K562 (cell line): ENCODE data around the gene LY6G6C. TPM values are rescaled to one million over a fixed set of nuclear protein-coding genes. Genes with fewer than 3 reads are reported as not detected.
A peak's percentile ranks its signal among the peaks of the same experiment; 100 is the strongest.

Source experiments
- ARID4B ChIP-seq: sonication (generic); formaldehyde crosslinking; IDR thresholded peaks from 2 replicates; pipeline ENCODE4 v1.8.0; 2022; ENCODE audit warnings: mild to moderate bottlenecking, missing genetic modification reagents
- CHD1 ChIP-seq: fragments of 200-600 bp; sonication (generic); IDR thresholded peaks from one replicate; pipeline ENCODE4 v1.6.1; 2012; ENCODE audit warnings: mild to moderate bottlenecking, moderate library complexity, low read length, inconsistent platforms
- DEAF1 ChIP-seq: fragments of 450-650 bp; formaldehyde crosslinking; IDR thresholded peaks from 2 replicates; pipeline ENCODE4 v1.4.0; 2020; ENCODE audit warnings: mild to moderate bottlenecking, moderate library complexity
- E2F3 ChIP-seq: fragments of 250-450 bp; sonication (Bioruptor Pico); IDR thresholded peaks from 2 replicates; pipeline ENCODE4 v1.4.0; 2020; ENCODE audit warnings: mild to moderate bottlenecking
- GABPB1 ChIP-seq: sonication (generic); formaldehyde crosslinking; IDR thresholded peaks from 2 replicates; pipeline ENCODE4 v1.8.0; 2022; ENCODE audit warnings: mild to moderate bottlenecking, missing genetic modification reagents
- KAT2B ChIP-seq: IDR thresholded peaks from one replicate; pipeline ENCODE4 v1.6.1; 2012; ENCODE audit warnings: low read depth, mild to moderate bottlenecking, control low read depth, inconsistent platforms, low read length, moderate library complexity
- KAT8 ChIP-seq: fragments of 450-650 bp; IDR thresholded peaks from 2 replicates; pipeline ENCODE4 v1.6.1; 2016; ENCODE audit warnings: low read depth, mild to moderate bottlenecking
- NKRF ChIP-seq: fragments of 450-650 bp; IDR thresholded peaks from 2 replicates; pipeline ENCODE4 v1.6.1; 2016; ENCODE audit warnings: borderline replicate concordance
- RBM15 ChIP-seq: fragments of 200-400 bp; formaldehyde crosslinking; IDR thresholded peaks from 2 replicates; pipeline ENCODE4 v1.6.1; 2018; ENCODE audit warnings: mild to moderate bottlenecking, low read length, moderate library complexity; ENCODE audit not compliant: insufficient read depth
- SAFB2 ChIP-seq: fragments of 200-400 bp; formaldehyde crosslinking; IDR thresholded peaks from 2 replicates; pipeline ENCODE4 v1.6.1; 2018; ENCODE audit warnings: borderline replicate concordance, low read length, low read depth, moderate library complexity; ENCODE audit not compliant: severe bottlenecking
- SOX6 ChIP-seq: fragments of 450-650 bp; IDR thresholded peaks from 2 replicates; pipeline ENCODE4 v1.6.1; 2014; ENCODE audit warnings: mild to moderate bottlenecking
- TAF7 ChIP-seq: fragments of 450-650 bp; IDR thresholded peaks from 2 replicates; pipeline ENCODE4 v1.6.1; 2016; ENCODE audit warnings: missing genetic modification characterization, missing compliant biosample characterization
- TEAD4 ChIP-seq, 2 experiments: sonication (generic) in 1 of 2; formaldehyde crosslinking in 1 of 2; IDR thresholded peaks; 2 replicates each; pipeline versions ENCODE4 v1.6.1 to v1.8.0; 2012 to 2022; ENCODE audit warnings: borderline replicate concordance in 1 of 2, inconsistent platforms in 1 of 2, low read length in 1 of 2, mild to moderate bottlenecking in 1 of 2, missing genetic modification reagents in 1 of 2
- XRCC5 ChIP-seq: fragments of 200-400 bp; formaldehyde crosslinking; IDR thresholded peaks from 2 replicates; pipeline ENCODE4 v1.6.1; 2017; ENCODE audit warnings: low read depth, mild to moderate bottlenecking, low read length
- ZBTB2 ChIP-seq: fragments of 450-650 bp; IDR thresholded peaks from 2 replicates; pipeline ENCODE4 v1.6.1; 2016; ENCODE audit warnings: antibody characterized with exemption
- ZC3H11A ChIP-seq: IDR thresholded peaks from 2 replicates; pipeline ENCODE4 v1.6.1; 2012; ENCODE audit warnings: low read depth, low read length, improper control_type of control experiment
- polyA plus RNA-seq, 8 experiments: library from polyadenylated mRNA; depleted of rRNA in 4 of 8; stranded (reverse) in 5 of 8; unstranded in 3 of 8; fragments of >200 nt; fragmentation: Nextera tagmentation in 2 of 8; fragmentation: Illumina TruSeq in 1 of 8; extraction: Ambion mirVana in 2 of 8; extraction: Trizol in 1 of 8; gene quantifications; 2 replicates each; pipeline versions ENCODE4 v1.2.1 to v1.2.3, GENCODE V29; 2011 to 2014; ENCODE audit warnings: inconsistent platforms in 1 of 8, missing spikeins in 1 of 8
- total RNA-seq, 7 experiments: library from RNA; depleted of rRNA in 6 of 7; stranded (reverse); fragments of >200 nt in 6 of 7; fragmentation: Illumina TruSeq in 2 of 7; extraction: Trizol in 2 of 7; gene quantifications; 2 replicates each; pipeline versions ENCODE4 v1.2.1 to v1.2.3, GENCODE V29; 2011 to 2021; ENCODE audit warnings: low replicate concordance in 1 of 7

LY6G6C gene
- total and polyA plus RNA-seq, 9 of the 15 experiments (the other 6 are each of a cell fraction or from before 2014, with no cell fraction given): 0.06 to 0.20 TPM; not detected in 7

GRCh38 chr6:31739639-31740396, 18.3 kb upstream of the LY6G6C start, which contains the start of gene MSH5 (continued):
- TF ChIP-seq DEAF1 (CRISPR knock-in tag): no peak
- peak; percentile 56; the same call in 1 of the 2 replicates for TF ChIP-seq TEAD4 (IDR thresholded peaks at IDR 0.05; ENCODE audit: low read length)
- peak; percentile 92; the same call in 1 of the 2 replicates for TF ChIP-seq TEAD4 (CRISPR knock-in tag; IDR thresholded peaks at IDR 0.05; ENCODE audit: borderline replicate concordance)
- peak; percentile 96 for TF ChIP-seq TAF7 (tag)
- peak; percentile 99 for TF ChIP-seq E2F3 (CRISPR knock-in tag)
- no peak for TF ChIP-seq RBM15
- TF ChIP-seq ZBTB2: peak; percentile 94
- TF ChIP-seq ZC3H11A: peak; percentile 77; the same call in 1 of the 2 replicates
- no peak for TF ChIP-seq KAT8
- TF ChIP-seq XRCC5: peak; percentile 79; the same call in 1 of the 2 replicates
- TF ChIP-seq SAFB2: no peak
- peak; percentile 99 for TF ChIP-seq ARID4B (CRISPR knock-in tag)
- no peak for TF ChIP-seq GABPB1 (CRISPR knock-in tag)
- TF ChIP-seq KAT2B: no peak
- TF ChIP-seq CHD1: peak; percentile 96
- TF ChIP-seq NKRF: peak; percentile 95
- TF ChIP-seq SOX6: no peak
